HEK293 (cell line): Measurements from ENCODE around the gene ACSM6.

Source experiments
- BCL11A ChIP-seq: fragments of 450-650 bp; formaldehyde crosslinking; IDR thresholded peaks from 2 replicates; pipeline ENCODE4 v1.5.1; 2016; ENCODE audit warnings: low read depth, missing biosample characterization, missing genetic modification characterization
- HIC1 ChIP-seq: fragments of 450-650 bp; formaldehyde crosslinking; IDR thresholded peaks from 2 replicates; pipeline ENCODE4 v1.5.1; 2016; ENCODE audit warnings: missing biosample characterization, missing genetic modification characterization
- MEIS1 ChIP-seq: sonication (generic); formaldehyde crosslinking; IDR thresholded peaks from 2 replicates; pipeline ENCODE4 v1.8.1; 2022; ENCODE audit warnings: missing genetic modification reagents, mild to moderate bottlenecking, borderline replicate concordance
- MZF1 ChIP-seq: fragments of 450-650 bp; formaldehyde crosslinking; IDR thresholded peaks from 2 replicates; pipeline ENCODE4 v1.5.1; 2017; ENCODE audit warnings: missing biosample characterization, missing genetic modification characterization, borderline replicate concordance
- PRDM2 ChIP-seq: fragments of 450-650 bp; formaldehyde crosslinking; IDR thresholded peaks from 2 replicates; pipeline ENCODE4 v1.5.1; 2016; ENCODE audit warnings: missing biosample characterization, missing genetic modification characterization, borderline replicate concordance
- TCF7L2 ChIP-seq: IDR thresholded peaks from 2 replicates; pipeline ENCODE4 v1.6.1; 2011; ENCODE audit warnings: low read depth, mild to moderate bottlenecking, inconsistent platforms, low read length, moderate library complexity, borderline replicate concordance
- ZBTB20 ChIP-seq: fragments of 450-650 bp; formaldehyde crosslinking; IDR thresholded peaks from 2 replicates; pipeline ENCODE4 v1.5.1; 2016; ENCODE audit warnings: missing biosample characterization, missing genetic modification characterization
- ZEB2 ChIP-seq: fragments of 450-650 bp; formaldehyde crosslinking; IDR thresholded peaks from 2 replicates; pipeline ENCODE4 v1.5.1; 2016; ENCODE audit warnings: missing biosample characterization, missing genetic modification characterization
- ZNF10 ChIP-seq: fragments of 450-650 bp; formaldehyde crosslinking; IDR thresholded peaks from 2 replicates; pipeline ENCODE4 v1.5.1; 2017; ENCODE audit warnings: missing biosample characterization, missing genetic modification characterization
- ZNF16 ChIP-seq: fragments of 450-650 bp; formaldehyde crosslinking; IDR thresholded peaks from 2 replicates; pipeline ENCODE4 v1.5.1; 2016; ENCODE audit warnings: low read depth, missing biosample characterization, missing genetic modification characterization
- ZNF184 ChIP-seq: fragments of 450-650 bp; IDR thresholded peaks from 2 replicates; pipeline ENCODE4 v1.5.1; 2018; ENCODE audit warnings: missing biosample characterization, mild to moderate bottlenecking, missing genetic modification characterization
- ZNF211 ChIP-seq: fragments of 450-650 bp; formaldehyde crosslinking; IDR thresholded peaks from 2 replicates; pipeline ENCODE4 v1.5.1; 2016; ENCODE audit warnings: low read depth, missing biosample characterization, missing genetic modification characterization
- ZNF221 ChIP-seq: fragments of 450-650 bp; formaldehyde crosslinking; IDR thresholded peaks from 2 replicates; pipeline ENCODE4 v1.5.1; 2017; ENCODE audit warnings: missing biosample characterization, missing genetic modification characterization, borderline replicate concordance
- ZNF223 ChIP-seq: fragments of 450-650 bp; formaldehyde crosslinking; IDR thresholded peaks from 2 replicates; pipeline ENCODE4 v1.5.1; 2016; ENCODE audit warnings: missing biosample characterization, missing genetic modification characterization
- ZNF266 ChIP-seq: fragments of 450-650 bp; formaldehyde crosslinking; IDR thresholded peaks from 2 replicates; pipeline ENCODE4 v1.5.1; 2016; ENCODE audit warnings: missing biosample characterization, missing genetic modification characterization, low read depth
- ZNF404 ChIP-seq: fragments of 450-650 bp; formaldehyde crosslinking; IDR thresholded peaks from 2 replicates; pipeline ENCODE4 v1.5.1; 2017; ENCODE audit warnings: missing biosample characterization, missing genetic modification characterization
- ZNF473 ChIP-seq: fragments of 450-650 bp; formaldehyde crosslinking; IDR thresholded peaks from 2 replicates; pipeline ENCODE4 v1.5.1; 2017; ENCODE audit warnings: missing biosample characterization, missing genetic modification characterization
- ZNF521 ChIP-seq: fragments of 450-650 bp; formaldehyde crosslinking; IDR thresholded peaks from 2 replicates; pipeline ENCODE4 v1.5.1; 2017; ENCODE audit warnings: missing biosample characterization, mild to moderate bottlenecking, missing genetic modification characterization
- ZNF585B ChIP-seq: fragments of 450-650 bp; formaldehyde crosslinking; IDR thresholded peaks from 2 replicates; pipeline ENCODE4 v1.5.1; 2016; ENCODE audit warnings: missing biosample characterization, missing genetic modification characterization
- ZNF621 ChIP-seq: fragments of 450-650 bp; formaldehyde crosslinking; IDR thresholded peaks from 2 replicates; pipeline ENCODE4 v1.5.1; 2017; ENCODE audit warnings: missing biosample characterization, missing genetic modification characterization
- ZNF624 ChIP-seq: fragments of 450-650 bp; formaldehyde crosslinking; IDR thresholded peaks from 2 replicates; pipeline ENCODE4 v1.5.1; 2017; ENCODE audit warnings: missing biosample characterization, missing genetic modification characterization
- ZNF654 ChIP-seq: fragments of 450-650 bp; formaldehyde crosslinking; IDR thresholded peaks from 2 replicates; pipeline ENCODE4 v1.5.1; 2016; ENCODE audit warnings: low read depth, missing biosample characterization, missing genetic modification characterization
- ZNF658 ChIP-seq: fragments of 450-650 bp; formaldehyde crosslinking; IDR thresholded peaks from 2 replicates; pipeline ENCODE4; 2016; ENCODE audit warnings: missing biosample characterization, missing genetic modification characterization
- ZNF701 ChIP-seq: fragments of 450-650 bp; formaldehyde crosslinking; IDR thresholded peaks from 2 replicates; pipeline ENCODE4 v1.5.1; 2016; ENCODE audit warnings: missing biosample characterization, missing genetic modification characterization
- ZNF76 ChIP-seq: fragments of 450-650 bp; formaldehyde crosslinking; IDR thresholded peaks from 2 replicates; pipeline ENCODE4; 2016; ENCODE audit warnings: low read depth, missing biosample characterization, missing genetic modification characterization, borderline replicate concordance
- ZNF768 ChIP-seq: fragments of 450-650 bp; formaldehyde crosslinking; IDR thresholded peaks from 2 replicates; pipeline ENCODE4 v1.5.1; 2018; ENCODE audit warnings: missing biosample characterization, mild to moderate bottlenecking, missing genetic modification characterization
- ZSCAN23 ChIP-seq: fragments of 450-650 bp; formaldehyde crosslinking; IDR thresholded peaks from 2 replicates; pipeline ENCODE4 v1.5.1; 2016; ENCODE audit warnings: missing biosample characterization, missing genetic modification characterization
- TF ChIP-seq, protein P1 (sequence below): fragments of 450-650 bp; formaldehyde crosslinking; IDR thresholded peaks from 2 replicates; pipeline ENCODE4 v1.5.0; 2017; ENCODE audit warnings: missing biosample characterization, missing genetic modification characterization, borderline replicate concordance
- TF ChIP-seq, protein P2 (sequence below): fragments of 450-650 bp; formaldehyde crosslinking; IDR thresholded peaks from 2 replicates; pipeline ENCODE4 v1.5.1; 2016; ENCODE audit warnings: missing biosample characterization, missing genetic modification characterization
- TF ChIP-seq, protein P3 (sequence below): fragments of 450-650 bp; formaldehyde crosslinking; IDR thresholded peaks from 2 replicates; pipeline ENCODE4 v1.5.1; 2017; ENCODE audit warnings: missing biosample characterization, missing genetic modification characterization

The ACSM6 gene

DNA sequence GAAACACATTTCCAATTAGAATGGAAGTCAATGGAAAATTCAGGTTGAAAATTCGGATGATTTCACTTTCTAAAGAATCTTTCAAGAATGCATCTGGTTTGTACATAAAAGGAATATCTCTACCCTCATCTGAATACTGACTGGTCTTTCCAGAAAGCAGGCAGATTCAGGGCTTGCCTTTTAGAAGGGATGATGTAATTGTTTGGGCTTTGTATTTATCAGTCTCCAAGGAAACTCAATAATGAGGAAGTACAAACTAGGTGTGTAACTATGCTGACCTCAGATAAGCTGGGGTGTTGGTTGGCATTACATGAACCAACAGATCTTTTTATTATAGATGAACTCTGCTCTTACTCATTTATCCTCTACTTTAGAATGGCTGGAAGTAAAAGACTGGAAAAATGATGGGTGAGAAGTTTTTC, 72.6 kb downstream of the ACSM6 start (continued):
- TF ChIP-seq PRDM2 (tag by site-specific recombination) (no peak), ZBTB20 (tag by site-specific recombination) (peak; percentile 55; the same call in 1 of the 2 replicates), ZNF585B (tag by site-specific recombination) (no peak), HIC1 (tag by site-specific recombination) (peak; percentile 82), ZNF701 (tag by site-specific recombination) (no peak), ZNF521 (tag by site-specific recombination) (no peak), MEIS1 (CRISPR knock-in tag) (no peak), ZNF654 (tag by site-specific recombination) (no peak), ZNF184 (tag by site-specific recombination) (no peak), ZNF768 (tag by site-specific recombination) (no peak), ZNF221 (tag by site-specific recombination) (no peak), ZNF16 (tag by site-specific recombination) (no peak), ZNF10 (tag by site-specific recombination) (0 out of 2 replicates have a peak, but pooled peaks have one; percentile 70), ZNF473 (tag by site-specific recombination) (no peak), ZNF223 (tag by site-specific recombination) (no peak), ZNF624 (tag by site-specific recombination) (no peak), ZEB2 (tag by site-specific recombination) (peak; percentile 79), ZSCAN23 (tag by site-specific recombination) (0 out of 2 replicates have a peak, but pooled peaks have one; percentile 16), ZNF76 (no peak), ZNF658 (no peak), BCL11A (tag by site-specific recombination) (no peak), TCF7L2 (no peak), ZNF211 (tag by site-specific recombination) (no peak), ZNF266 (tag by site-specific recombination) (no peak), MZF1 (tag by site-specific recombination) (no peak), ZNF404 (no peak), ZNF621 (tag by site-specific recombination) (no peak)
- TF ChIP-seq, protein P1, sequence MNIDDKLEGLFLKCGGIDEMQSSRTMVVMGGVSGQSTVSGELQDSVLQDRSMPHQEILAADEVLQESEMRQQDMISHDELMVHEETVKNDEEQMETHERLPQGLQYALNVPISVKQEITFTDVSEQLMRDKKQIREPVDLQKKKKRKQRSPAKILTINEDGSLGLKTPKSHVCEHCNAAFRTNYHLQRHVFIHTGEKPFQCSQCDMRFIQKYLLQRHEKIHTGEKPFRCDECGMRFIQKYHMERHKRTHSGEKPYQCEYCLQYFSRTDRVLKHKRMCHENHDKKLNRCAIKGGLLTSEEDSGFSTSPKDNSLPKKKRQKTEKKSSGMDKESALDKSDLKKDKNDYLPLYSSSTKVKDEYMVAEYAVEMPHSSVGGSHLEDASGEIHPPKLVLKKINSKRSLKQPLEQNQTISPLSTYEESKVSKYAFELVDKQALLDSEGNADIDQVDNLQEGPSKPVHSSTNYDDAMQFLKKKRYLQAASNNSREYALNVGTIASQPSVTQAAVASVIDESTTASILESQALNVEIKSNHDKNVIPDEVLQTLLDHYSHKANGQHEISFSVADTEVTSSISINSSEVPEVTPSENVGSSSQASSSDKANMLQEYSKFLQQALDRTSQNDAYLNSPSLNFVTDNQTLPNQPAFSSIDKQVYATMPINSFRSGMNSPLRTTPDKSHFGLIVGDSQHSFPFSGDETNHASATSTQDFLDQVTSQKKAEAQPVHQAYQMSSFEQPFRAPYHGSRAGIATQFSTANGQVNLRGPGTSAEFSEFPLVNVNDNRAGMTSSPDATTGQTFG (tag by site-specific recombination) = no peak
- TF ChIP-seq, protein P2, sequence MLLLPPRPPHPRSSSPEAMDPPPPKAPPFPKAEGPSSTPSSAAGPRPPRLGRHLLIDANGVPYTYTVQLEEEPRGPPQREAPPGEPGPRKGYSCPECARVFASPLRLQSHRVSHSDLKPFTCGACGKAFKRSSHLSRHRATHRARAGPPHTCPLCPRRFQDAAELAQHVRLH (tag by site-specific recombination) = peak; percentile 10; the same call in 1 of the 2 replicates
- TF ChIP-seq, protein P3, sequence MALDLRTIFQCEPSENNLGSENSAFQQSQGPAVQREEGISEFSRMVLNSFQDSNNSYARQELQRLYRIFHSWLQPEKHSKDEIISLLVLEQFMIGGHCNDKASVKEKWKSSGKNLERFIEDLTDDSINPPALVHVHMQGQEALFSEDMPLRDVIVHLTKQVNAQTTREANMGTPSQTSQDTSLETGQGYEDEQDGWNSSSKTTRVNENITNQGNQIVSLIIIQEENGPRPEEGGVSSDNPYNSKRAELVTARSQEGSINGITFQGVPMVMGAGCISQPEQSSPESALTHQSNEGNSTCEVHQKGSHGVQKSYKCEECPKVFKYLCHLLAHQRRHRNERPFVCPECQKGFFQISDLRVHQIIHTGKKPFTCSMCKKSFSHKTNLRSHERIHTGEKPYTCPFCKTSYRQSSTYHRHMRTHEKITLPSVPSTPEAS = no peak
